Ishikawa (cell line): Measurements from ENCODE around the gene GPC6.

ENCODE experiments used
- CEBPB ChIP-seq: IDR thresholded peaks from 2 replicates; pipeline ENCODE4 v1.6.1; 2012
- CREB1 ChIP-seq: IDR thresholded peaks from 2 replicates; pipeline ENCODE4 v1.6.1; 2012; ENCODE audit warnings: low read depth
- EGR1 ChIP-seq: IDR thresholded peaks from 2 replicates; pipeline ENCODE4 v1.6.1; 2012
- EP300 ChIP-seq: IDR thresholded peaks from 2 replicates; pipeline ENCODE4 v1.6.1; 2012; ENCODE audit warnings: borderline replicate concordance
- FOXM1 ChIP-seq: IDR thresholded peaks from 2 replicates; pipeline ENCODE4 v1.6.1; 2012; ENCODE audit warnings: low read depth, borderline replicate concordance
- NFIC ChIP-seq: IDR thresholded peaks from 2 replicates; pipeline ENCODE4 v1.6.1; 2012
- RAD21 ChIP-seq: IDR thresholded peaks from 2 replicates; pipeline ENCODE4 v1.6.1; 2012; ENCODE audit warnings: low read depth
- TAF1 ChIP-seq: IDR thresholded peaks from 2 replicates; pipeline ENCODE4 v1.6.1; 2012; ENCODE audit warnings: low read depth, mild to moderate bottlenecking
- TCF12 ChIP-seq: IDR thresholded peaks from 2 replicates; pipeline ENCODE4 v1.6.1; 2012; ENCODE audit warnings: low read depth
- TEAD4 ChIP-seq: IDR thresholded peaks from 2 replicates; pipeline ENCODE4 v1.6.1; 2012
- YY1 ChIP-seq: IDR thresholded peaks from 2 replicates; pipeline ENCODE4 v1.6.1; 2012; ENCODE audit warnings: low read depth
- ZBTB7A ChIP-seq: IDR thresholded peaks from 2 replicates; pipeline ENCODE4 v1.6.1; 2012; ENCODE audit warnings: low read depth
- TF ChIP-seq, protein P1 (sequence below): IDR thresholded peaks from 2 replicates; pipeline ENCODE4 v1.6.1; 2012
- TF ChIP-seq, protein P2 (sequence below): IDR thresholded peaks from 2 replicates; pipeline ENCODE4 v1.6.1; 2012; ENCODE audit warnings: low read depth, mild to moderate bottlenecking
- TF ChIP-seq, protein P3 (sequence below): IDR thresholded peaks from 2 replicates; pipeline ENCODE4 v1.6.1; 2012

Gene GPC6

DNA sequence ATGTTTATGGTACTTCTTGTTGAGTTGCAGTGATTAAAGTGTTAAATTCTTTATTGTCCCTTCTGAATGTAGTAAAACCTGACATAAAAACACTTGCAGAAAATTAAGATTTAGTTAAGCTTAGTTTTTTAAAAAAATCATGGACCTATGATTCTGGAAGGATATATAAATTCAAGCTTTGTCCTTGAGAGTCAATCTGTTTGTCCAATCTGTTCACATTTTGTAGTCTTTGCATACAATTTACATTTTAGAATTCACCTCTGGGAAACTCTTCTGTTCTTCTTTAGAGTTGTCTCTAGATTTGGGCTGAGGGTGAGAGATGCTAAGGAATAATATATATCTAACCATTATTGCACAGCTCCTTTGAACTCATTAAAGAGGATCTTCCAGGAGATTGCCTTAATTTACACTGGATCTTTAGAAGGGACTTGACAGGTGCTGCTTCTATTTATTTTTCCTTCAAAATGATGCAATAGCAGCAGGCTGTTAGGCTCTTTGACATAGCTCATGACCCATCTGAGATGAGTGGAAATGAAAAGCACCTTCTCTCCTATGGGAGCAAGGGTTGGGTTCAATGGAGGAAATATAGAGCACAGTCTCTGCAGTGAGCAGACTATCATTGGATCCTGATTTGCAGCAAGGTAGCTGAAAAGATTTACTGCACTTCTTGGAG lies 433.9 kb downstream of the GPC6 start:
- TF ChIP-seq, protein P1, sequence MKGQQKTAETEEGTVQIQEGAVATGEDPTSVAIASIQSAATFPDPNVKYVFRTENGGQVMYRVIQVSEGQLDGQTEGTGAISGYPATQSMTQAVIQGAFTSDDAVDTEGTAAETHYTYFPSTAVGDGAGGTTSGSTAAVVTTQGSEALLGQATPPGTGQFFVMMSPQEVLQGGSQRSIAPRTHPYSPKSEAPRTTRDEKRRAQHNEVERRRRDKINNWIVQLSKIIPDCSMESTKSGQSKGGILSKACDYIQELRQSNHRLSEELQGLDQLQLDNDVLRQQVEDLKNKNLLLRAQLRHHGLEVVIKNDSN, result no peak
- TF ChIP-seq CREB1 (no peak), FOXM1 (no peak), EP300 (no peak), ZBTB7A (no peak), TCF12 (no peak), RAD21 (no peak), CEBPB (no peak), TAF1 (no peak), EGR1 (no peak), NFIC (no peak), TEAD4 (no peak)
- TF ChIP-seq, protein P2, sequence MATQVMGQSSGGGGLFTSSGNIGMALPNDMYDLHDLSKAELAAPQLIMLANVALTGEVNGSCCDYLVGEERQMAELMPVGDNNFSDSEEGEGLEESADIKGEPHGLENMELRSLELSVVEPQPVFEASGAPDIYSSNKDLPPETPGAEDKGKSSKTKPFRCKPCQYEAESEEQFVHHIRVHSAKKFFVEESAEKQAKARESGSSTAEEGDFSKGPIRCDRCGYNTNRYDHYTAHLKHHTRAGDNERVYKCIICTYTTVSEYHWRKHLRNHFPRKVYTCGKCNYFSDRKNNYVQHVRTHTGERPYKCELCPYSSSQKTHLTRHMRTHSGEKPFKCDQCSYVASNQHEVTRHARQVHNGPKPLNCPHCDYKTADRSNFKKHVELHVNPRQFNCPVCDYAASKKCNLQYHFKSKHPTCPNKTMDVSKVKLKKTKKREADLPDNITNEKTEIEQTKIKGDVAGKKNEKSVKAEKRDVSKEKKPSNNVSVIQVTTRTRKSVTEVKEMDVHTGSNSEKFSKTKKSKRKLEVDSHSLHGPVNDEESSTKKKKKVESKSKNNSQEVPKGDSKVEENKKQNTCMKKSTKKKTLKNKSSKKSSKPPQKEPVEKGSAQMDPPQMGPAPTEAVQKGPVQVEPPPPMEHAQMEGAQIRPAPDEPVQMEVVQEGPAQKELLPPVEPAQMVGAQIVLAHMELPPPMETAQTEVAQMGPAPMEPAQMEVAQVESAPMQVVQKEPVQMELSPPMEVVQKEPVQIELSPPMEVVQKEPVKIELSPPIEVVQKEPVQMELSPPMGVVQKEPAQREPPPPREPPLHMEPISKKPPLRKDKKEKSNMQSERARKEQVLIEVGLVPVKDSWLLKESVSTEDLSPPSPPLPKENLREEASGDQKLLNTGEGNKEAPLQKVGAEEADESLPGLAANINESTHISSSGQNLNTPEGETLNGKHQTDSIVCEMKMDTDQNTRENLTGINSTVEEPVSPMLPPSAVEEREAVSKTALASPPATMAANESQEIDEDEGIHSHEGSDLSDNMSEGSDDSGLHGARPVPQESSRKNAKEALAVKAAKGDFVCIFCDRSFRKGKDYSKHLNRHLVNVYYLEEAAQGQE, result no peak

DNA sequence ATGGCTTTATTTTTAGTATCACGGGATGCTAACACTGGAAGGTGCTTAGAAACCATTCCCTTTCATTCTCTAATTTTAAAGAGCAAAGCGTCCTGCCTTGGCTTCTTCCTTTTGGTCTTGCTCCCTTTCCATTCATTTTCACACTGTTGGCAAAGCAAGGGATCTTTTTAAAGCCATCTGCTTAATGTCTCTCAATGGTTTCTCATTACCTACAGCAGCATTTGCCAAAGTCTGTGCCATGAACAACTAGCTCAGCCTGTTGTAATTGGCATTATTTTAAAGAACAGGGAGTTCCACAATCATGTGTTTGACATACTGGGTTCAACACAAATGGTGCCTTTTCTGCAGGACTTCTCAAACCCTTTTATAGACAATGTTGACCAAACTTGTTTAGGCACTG lies 444.3 kb downstream of the GPC6 start:
- TF ChIP-seq NFIC (no peak), TEAD4 (no peak), CEBPB (no peak), EP300 (no peak), CREB1 (no peak), YY1 (no peak), ZBTB7A (no peak), FOXM1 (no peak), TCF12 (no peak), TAF1 (no peak), RAD21 (no peak), EGR1 (no peak)
- TF ChIP-seq, protein P3, sequence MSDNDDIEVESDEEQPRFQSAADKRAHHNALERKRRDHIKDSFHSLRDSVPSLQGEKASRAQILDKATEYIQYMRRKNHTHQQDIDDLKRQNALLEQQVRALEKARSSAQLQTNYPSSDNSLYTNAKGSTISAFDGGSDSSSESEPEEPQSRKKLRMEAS, result no peak
- TF ChIP-seq, protein P1, result no peak
- TF ChIP-seq, protein P2, result no peak

DNA sequence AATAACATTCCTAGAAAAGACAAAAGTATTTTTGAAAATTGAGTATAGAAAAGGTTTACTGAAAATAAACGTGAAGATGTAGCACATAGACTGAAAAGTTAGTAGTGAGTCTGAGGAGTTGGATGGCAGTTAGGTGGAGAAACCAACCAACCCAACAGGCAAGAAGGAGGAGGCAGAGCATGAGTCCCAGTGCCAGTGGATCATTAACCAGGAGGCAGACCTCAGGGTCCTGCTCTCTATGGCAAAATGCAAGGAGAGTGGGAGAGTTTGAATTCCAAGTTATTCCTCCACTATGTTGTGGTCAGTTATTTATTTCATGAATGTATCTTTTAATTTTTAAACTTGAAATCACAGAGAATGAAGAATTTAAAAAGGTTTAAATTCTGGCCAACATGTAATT lies 446.4 kb downstream of the GPC6 start:
- no peak for TF ChIP-seq TAF1
- no peak for TF ChIP-seq NFIC
- TF ChIP-seq TEAD4, result no peak
- TF ChIP-seq FOXM1, result no peak
- TF ChIP-seq EP300, result no peak
- TF ChIP-seq, protein P3, result no peak
- TF ChIP-seq YY1, result no peak
- TF ChIP-seq ZBTB7A, result no peak
- no peak for TF ChIP-seq RAD21

DNA sequence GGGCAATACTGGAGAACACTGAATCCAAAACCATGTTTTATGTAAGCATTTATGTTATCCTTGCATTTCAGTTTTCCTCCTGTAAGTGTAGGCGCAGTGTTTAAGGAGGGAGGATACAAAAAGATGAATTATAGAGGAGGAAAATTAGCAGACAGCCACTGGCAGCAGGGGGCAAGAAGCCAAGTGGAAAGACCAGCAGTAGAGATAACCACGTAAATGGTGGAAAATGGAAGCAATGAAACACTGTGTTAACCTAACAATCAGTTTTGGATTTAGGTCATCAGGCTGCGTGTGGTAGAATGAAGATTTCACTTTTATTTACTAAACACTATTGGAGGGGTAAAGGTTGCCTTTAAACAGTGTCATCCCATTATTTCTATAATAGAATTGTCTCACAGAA lies 447.3 kb downstream of the GPC6 start:
- no peak for TF ChIP-seq EP300
- no peak for TF ChIP-seq NFIC
- TF ChIP-seq, protein P2, result no peak
- TF ChIP-seq, protein P3, result no peak
- no peak for TF ChIP-seq RAD21
- no peak for TF ChIP-seq CREB1
- no peak for TF ChIP-seq CEBPB
- no peak for TF ChIP-seq FOXM1
- no peak for TF ChIP-seq YY1
- no peak for TF ChIP-seq TEAD4
